Measurements from ENCODE around the gene AKR1C2. TPM values are rescaled to one million over a fixed set of nuclear protein-coding genes. Genes with fewer than 3 reads are reported as not detected.
"Not testable (repeated sequence)": the region's sequence is repeated elsewhere in the genome, so short reads cannot be mapped to it uniquely, and the experiment has no call there.

AKR1C2 gene
- total RNA-seq, 1 experiment from 2014 or later, result 0.18 TPM

DNA sequence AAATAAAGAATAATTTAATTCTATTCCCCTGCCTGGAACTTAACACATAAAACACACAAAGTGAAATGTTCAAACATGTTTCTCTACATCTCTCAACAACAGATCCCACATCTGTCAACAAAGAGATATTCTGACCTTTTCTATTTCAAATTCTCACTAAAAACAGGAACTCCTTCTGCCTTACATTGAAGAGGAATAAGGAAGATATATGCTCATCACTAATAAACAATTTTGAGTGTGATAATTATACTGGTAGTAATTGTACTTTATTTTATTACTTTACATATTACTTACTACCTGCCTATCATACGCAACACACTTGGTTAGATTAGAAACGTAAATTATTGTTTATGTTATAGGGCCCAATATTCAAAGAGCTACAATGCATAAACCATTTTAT is 13.4 kb downstream of the AKR1C2 start:
- no peak for DNase-seq (ENCODE audit: low read depth in 1 of 2, low spot score in 2 of 2)
- Histone ChIP-seq H3K27me3 (replicated peaks) (no peaks in the 10 kb centered on the region), H3K9me3 (replicated peaks) (no peaks in the 10 kb centered on the region), H3K36me3 (no peaks in the 10 kb centered on the region), H3K27ac (no peak overlapping the region), H3K4me3 (no peak overlapping the region), H3K4me1 (replicated peaks) (no peaks in the 10 kb centered on the region)

- H3K36me3 ChIP-seq; DNase-seq (ENCODE audit: low read depth in 1 of 2, low spot score in 2 of 2); H3K27ac ChIP-seq; H3K4me1 ChIP-seq (replicated peaks); H3K27me3 ChIP-seq (replicated peaks); H3K4me3 ChIP-seq; H3K9me3 ChIP-seq (replicated peaks): not testable (repeated sequence)
Observed at GRCh38 chr10:4988000-4988641, 15.5 kb downstream of the AKR1C2 start.

GRCh38 chr10:4984971-4985594 is 18.6 kb downstream of the AKR1C2 start:
- no peak for DNase-seq (ENCODE audit: low read depth in 1 of 2, low spot score in 2 of 2)
- Histone ChIP-seq H3K27ac (no peak overlapping the region), H3K9me3 (replicated peaks) (no peaks in the 10 kb centered on the region), H3K27me3 (replicated peaks) (no peaks in the 10 kb centered on the region), H3K4me1 (replicated peaks) (0 out of 2 replicates have a peak, but pooled peaks cover 3% of the 10 kb centered on the region), H3K4me3 (no peak overlapping the region), H3K36me3 (no peaks in the 10 kb centered on the region)

- Histone ChIP-seq H3K27ac (no peak overlapping the region), H3K27me3 (replicated peaks) (no peaks in the 10 kb centered on the region), H3K4me3 (no peak overlapping the region), H3K4me1 (replicated peaks) (0 out of 2 replicates have a peak, but pooled peaks cover 3% of the 10 kb centered on the region), H3K36me3 (no peaks in the 10 kb centered on the region), H3K9me3 (replicated peaks) (no peaks in the 10 kb centered on the region)
- DNase-seq (ENCODE audit: low read depth in 1 of 2, low spot score in 2 of 2), result no peak
Observed at GRCh38 chr10:4984223-4984622, 19.4 kb downstream of the AKR1C2 start.

DNA sequence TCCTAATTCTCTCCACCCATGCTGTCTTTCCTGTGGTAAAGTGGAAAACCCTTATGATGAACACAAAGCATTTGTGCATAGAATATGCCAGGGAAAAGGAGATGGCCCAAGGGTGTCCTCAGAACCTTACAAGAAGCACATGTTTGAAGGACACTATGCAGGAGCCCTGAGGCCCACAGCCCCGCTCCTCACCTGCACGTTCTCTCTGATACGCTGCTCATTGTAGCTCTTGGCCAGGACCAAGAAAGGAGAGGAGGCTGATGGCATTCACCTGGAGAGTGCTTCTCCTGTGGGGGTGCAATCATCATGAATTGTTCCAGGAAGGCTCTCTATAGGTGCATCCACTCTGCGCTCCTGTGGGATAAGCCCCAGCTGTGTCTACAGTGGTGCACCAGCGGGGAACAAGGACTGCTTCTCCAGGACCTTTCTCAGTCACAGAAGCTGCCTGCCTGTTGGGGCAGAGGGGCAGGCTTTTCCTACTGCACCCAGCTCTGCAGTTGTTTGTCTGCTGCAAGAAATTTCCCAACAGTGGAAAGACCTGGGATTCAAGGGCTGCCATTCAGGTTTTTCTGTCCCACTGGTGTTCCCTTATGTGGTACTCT is 19.9 kb downstream of the AKR1C2 start:
- Histone ChIP-seq H3K4me1 (replicated peaks) (0 out of 2 replicates have a peak, but pooled peaks cover 3% of the 10 kb centered on the region), H3K4me3 (no peak overlapping the region), H3K27ac (no peak overlapping the region), H3K9me3 (replicated peaks) (no peaks in the 10 kb centered on the region), H3K36me3 (no peaks in the 10 kb centered on the region), H3K27me3 (replicated peaks) (no peaks in the 10 kb centered on the region)
- no peak for DNase-seq (ENCODE audit: low read depth in 1 of 2, low spot score in 2 of 2)

- no peak overlapping the region for H3K4me3 ChIP-seq
- H3K27ac ChIP-seq, result no peak overlapping the region
- no peaks in the 10 kb centered on the region for H3K27me3 ChIP-seq (replicated peaks)
- no peaks in the 10 kb centered on the region for H3K36me3 ChIP-seq
- DNase-seq (ENCODE audit: low read depth in 1 of 2, low spot score in 2 of 2), result no peak
- no peaks in the 10 kb centered on the region for H3K9me3 ChIP-seq (replicated peaks)
- 0 out of 2 replicates have a peak, but pooled peaks cover 3% of the 10 kb centered on the region for H3K4me1 ChIP-seq (replicated peaks)
Observed at GRCh38 chr10:4982764-4983226, 20.9 kb downstream of the AKR1C2 start.

DNA sequence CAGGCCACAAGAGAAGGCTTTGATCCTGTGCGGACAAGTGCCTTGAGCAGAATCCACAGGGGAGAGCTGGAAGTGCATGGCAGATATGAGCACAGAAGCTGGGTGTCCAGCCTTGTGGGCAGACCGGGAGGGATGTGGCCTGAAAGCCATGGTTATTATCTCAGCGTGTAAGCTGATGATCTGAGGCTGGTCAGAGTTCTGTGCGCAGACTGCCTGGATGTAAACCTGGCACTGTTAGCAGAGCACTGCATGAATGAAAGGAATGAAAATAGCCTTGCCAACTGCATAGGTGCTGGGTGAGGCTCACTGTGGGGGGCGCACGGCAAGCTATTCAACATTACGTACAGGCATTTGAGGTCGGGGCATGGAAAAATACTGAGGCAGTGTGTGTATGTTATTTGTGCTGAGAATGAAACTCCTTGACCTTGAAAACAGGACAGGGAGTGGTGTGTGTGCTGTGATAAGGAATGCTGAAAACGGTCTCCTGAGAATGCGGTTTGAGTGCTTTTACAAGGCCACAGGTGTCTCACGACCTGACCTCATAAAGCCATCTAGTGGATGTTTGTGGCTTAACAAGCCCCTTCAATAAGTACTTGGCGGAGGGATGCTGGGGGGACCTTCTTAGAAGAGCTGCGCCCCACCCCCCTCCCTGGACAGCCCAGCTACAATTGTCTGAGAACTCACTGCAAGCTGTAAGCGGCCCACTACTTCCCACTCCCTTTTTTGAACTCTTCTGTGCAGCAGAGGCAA is 21.8 kb downstream of the AKR1C2 start:
- Histone ChIP-seq H3K27ac (no peak overlapping the region), H3K27me3 (replicated peaks) (no peaks in the 10 kb centered on the region), H3K36me3 (no peaks in the 10 kb centered on the region), H3K4me1 (replicated peaks) (0 out of 2 replicates have a peak, but pooled peaks cover 3% of the 10 kb centered on the region), H3K4me3 (no peak overlapping the region), H3K9me3 (replicated peaks) (no peaks in the 10 kb centered on the region)
- peak in 1 of 2 experiments; percentile 12 for DNase-seq (ENCODE audit: low read depth in 1 of 2, low spot score in 2 of 2)

- H3K4me1 ChIP-seq (replicated peaks), result 0 out of 2 replicates have a peak, but pooled peaks cover 3% of the 10 kb centered on the region
- no peaks in the 10 kb centered on the region for H3K36me3 ChIP-seq
- DNase-seq (ENCODE audit: low read depth in 1 of 2, low spot score in 2 of 2), result no peak
- no peak overlapping the region for H3K4me3 ChIP-seq
- no peak overlapping the region for H3K27ac ChIP-seq
- no peaks in the 10 kb centered on the region for H3K9me3 ChIP-seq (replicated peaks)
- H3K27me3 ChIP-seq (replicated peaks), result no peaks in the 10 kb centered on the region
Observed at GRCh38 chr10:4980793-4981192, 22.9 kb downstream of the AKR1C2 start.

DNA sequence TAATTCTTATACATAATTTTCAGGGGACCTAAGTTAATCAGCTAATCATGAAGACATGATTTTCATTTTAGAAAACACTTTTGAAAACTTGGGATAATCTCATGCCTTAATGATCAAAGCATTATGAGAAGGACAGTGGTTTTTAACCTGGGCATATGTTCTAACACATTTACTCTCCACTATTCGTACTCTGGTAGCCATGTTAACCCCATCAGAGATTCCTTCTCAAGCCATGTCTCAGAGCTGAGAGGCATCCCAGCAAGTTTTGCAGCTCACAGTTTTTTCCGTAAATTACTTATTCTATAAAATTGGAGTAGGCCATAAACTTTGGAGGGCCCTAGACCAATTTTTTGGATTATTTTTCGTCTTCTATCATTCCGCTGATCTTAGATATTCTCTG is 24.8 kb downstream of the AKR1C2 start:
- no peak overlapping the region for H3K4me3 ChIP-seq
- no peaks in the 10 kb centered on the region for H3K9me3 ChIP-seq (replicated peaks)
- H3K36me3 ChIP-seq, result no peaks in the 10 kb centered on the region
- H3K4me1 ChIP-seq (replicated peaks), result 0 out of 2 replicates have a peak, but pooled peaks cover 3% of the 10 kb centered on the region
- no peak overlapping the region for H3K27ac ChIP-seq
- H3K27me3 ChIP-seq (replicated peaks), result no peaks in the 10 kb centered on the region
- no peak for DNase-seq (ENCODE audit: low read depth in 1 of 2, low spot score in 2 of 2)

DNA sequence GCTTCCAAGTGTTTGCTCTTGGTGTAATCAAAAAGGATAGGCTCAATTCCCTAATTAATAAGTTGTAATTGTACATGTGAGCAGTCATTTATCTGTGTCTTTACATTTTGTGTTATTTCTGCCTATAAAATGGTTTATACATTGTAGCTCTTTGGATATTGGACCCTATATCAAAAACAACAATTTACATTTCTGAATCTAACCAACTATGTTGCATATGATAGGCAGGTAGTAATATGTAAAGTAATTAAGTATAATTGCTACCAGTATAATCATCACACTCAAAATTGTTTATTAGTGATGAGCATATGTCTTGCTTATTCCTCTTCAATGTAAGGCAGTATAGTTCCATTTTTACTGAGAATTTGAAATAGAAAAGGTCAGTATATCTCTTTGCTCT is 26.6 kb downstream of the AKR1C2 start:
- no peak for DNase-seq (ENCODE audit: low read depth in 1 of 2, low spot score in 2 of 2)
- Histone ChIP-seq H3K4me3 (no peak overlapping the region), H3K27me3 (replicated peaks) (no peaks in the 10 kb centered on the region), H3K4me1 (replicated peaks) (0 out of 2 replicates have a peak, but pooled peaks cover 3% of the 10 kb centered on the region), H3K27ac (no peak overlapping the region), H3K36me3 (no peaks in the 10 kb centered on the region), H3K9me3 (replicated peaks) (no peaks in the 10 kb centered on the region)

DNA sequence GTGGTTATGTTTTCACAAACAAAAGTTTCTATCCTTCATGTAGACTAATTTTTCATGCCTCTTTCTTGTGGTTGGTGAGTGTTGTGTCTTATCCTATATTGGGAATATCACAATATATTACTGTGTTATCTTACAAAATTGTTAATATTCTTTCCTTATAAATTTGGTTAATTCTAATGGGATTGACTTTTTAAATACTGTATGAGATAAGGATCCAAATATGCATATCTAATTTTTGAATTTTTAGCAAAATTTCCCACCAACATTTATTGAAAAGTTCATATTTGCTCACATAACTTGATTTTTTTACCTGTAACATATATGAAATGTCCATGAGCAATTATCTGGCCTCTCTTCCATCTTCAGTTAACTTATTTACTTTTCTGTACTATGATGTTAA is 29.3 kb downstream of the AKR1C2 start:
- H3K36me3 ChIP-seq; H3K4me1 ChIP-seq (replicated peaks); H3K4me3 ChIP-seq; H3K27me3 ChIP-seq (replicated peaks); DNase-seq (ENCODE audit: low read depth in 1 of 2, low spot score in 2 of 2); H3K27ac ChIP-seq; H3K9me3 ChIP-seq (replicated peaks): not testable (repeated sequence)

DNA sequence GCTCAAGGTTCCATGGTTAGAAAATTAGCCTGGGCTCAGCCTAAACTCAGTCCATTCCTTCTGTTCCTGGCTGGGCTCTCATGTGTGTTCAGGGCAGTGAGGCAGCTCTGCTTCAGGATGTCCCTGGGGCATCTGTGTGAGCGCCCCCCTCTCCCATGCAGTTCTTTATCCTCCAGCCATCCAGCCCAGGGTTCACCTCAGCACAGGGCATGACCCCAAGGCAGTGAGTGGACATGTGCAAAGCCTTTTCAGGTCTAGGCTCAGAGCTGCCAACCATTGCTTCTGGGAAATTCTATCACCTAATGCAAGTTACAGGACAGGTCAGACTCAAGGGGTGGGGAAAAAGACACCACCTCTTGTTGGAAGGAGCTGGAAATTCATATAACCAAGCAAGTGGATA is 30.4 kb downstream of the AKR1C2 start:
- H3K4me1 ChIP-seq (replicated peaks); H3K27me3 ChIP-seq (replicated peaks); H3K9me3 ChIP-seq (replicated peaks); H3K4me3 ChIP-seq; H3K36me3 ChIP-seq; H3K27ac ChIP-seq; DNase-seq (ENCODE audit: low read depth in 1 of 2, low spot score in 2 of 2): not testable (repeated sequence)

GRCh38 chr10:4972369-4973142 is 31.1 kb downstream of the AKR1C2 start:
- not testable (repeated sequence) for DNase-seq (ENCODE audit: low read depth in 1 of 2, low spot score in 2 of 2); H3K27me3 ChIP-seq (replicated peaks); H3K27ac ChIP-seq; H3K4me3 ChIP-seq; H3K4me1 ChIP-seq (replicated peaks); H3K9me3 ChIP-seq (replicated peaks); H3K36me3 ChIP-seq
